Testis (tissue), 3 donors: ENCODE data around the gene EXOG. TPM values are rescaled to one million over a fixed set of nuclear protein-coding genes. Genes with fewer than 3 reads are reported as not detected.

Source experiments
- DNase-seq: peaks from one replicate; pipeline ENCODE4 v3.0.0-alpha.2; 2019
- H3K27ac ChIP-seq, 2 donors: fragments of 200-600 bp; sonication (generic); one replicate each; pipeline ENCODE4 v1.5.1; 2019
- H3K27me3 ChIP-seq: fragments of 200-600 bp; sonication (generic); one replicate; pipeline ENCODE4 v1.5.1; 2019
- H3K36me3 ChIP-seq: fragments of 200-600 bp; sonication (generic); one replicate; pipeline ENCODE4 v1.5.1; 2017; ENCODE audit warnings: low read depth; ENCODE audit errors: missing control alignments
- H3K4me1 ChIP-seq: fragments of 200-600 bp; sonication (generic); one replicate; pipeline ENCODE4 v1.5.1; 2019
- H3K4me3 ChIP-seq, 2 donors: fragments of 200-600 bp; sonication (generic); one replicate each; pipeline ENCODE4 v1.5.1; 2017 to 2019
- H3K9me3 ChIP-seq: fragments of 200-600 bp; sonication (generic); one replicate; pipeline ENCODE4 v1.5.1; 2017
- CTCF ChIP-seq, 3 experiments: fragments of 450-650 bp in 2 of 3; fragments of 200-600 bp in 1 of 3; sonication (generic) in 1 of 3; IDR thresholded peaks; one replicate each; pipeline ENCODE4 v1.5.1; 2016 to 2019; ENCODE audit warnings: antibody characterized with exemption in 3 of 3, mild to moderate bottlenecking in 2 of 3, moderate library complexity in 1 of 3
- POLR2A ChIP-seq: fragments of 450-650 bp; IDR thresholded peaks from one replicate; pipeline ENCODE4 v1.6.1; 2017; ENCODE audit warnings: antibody characterized with exemption, mild to moderate bottlenecking, moderate library complexity
- WGBS, 2 donors: methylation state at CpG; one replicate each; pipeline ENCODE4 v1.1.5; 2018; 5-methylcytosine and 5-hydroxymethylcytosine counted together
- intact Hi-C: fragments of 100-400 bp; cut with DNase I; formaldehyde crosslinking; loops from one replicate; pipeline ENCODE4 v1.15.1; 2023; ENCODE audit warnings: low total_unique reads
- polyA plus RNA-seq: library from polyadenylated mRNA; stranded (reverse); fragments of 350-450 nt; fragmentation: Illumina TruSeq; extraction: RNeasy Lipid Tissue Mini Kit (QIAGEN cat#74804); gene quantifications from one replicate; pipeline ENCODE4 v1.2.3, GENCODE V29; 2014; ENCODE audit warnings: low read depth, low replicate concordance; ENCODE audit not compliant: insufficient read depth
- total RNA-seq, 2 donors: library from RNA; depleted of rRNA; stranded (reverse); fragments of >200 nt; gene quantifications; one replicate each; pipeline ENCODE4 v1.2.3, GENCODE V29; 2016

Gene EXOG
- total and polyA plus RNA-seq, 3 donors from 2014 or later, result 14.8 to 17.3 (median 15.7) TPM

- DNase-seq, result no peak
- Histone ChIP-seq H3K4me3 (no peak overlapping the region), H3K36me3 (no peaks in the 10 kb centered on the region), H3K27me3 (no peaks in the 10 kb centered on the region), H3K27ac (no peak overlapping the region), H3K9me3 (no peaks in the 10 kb centered on the region), H3K4me1 (no peaks in the 10 kb centered on the region)
- WGBS, 2 donors, result 83 to 89% methylated on average over 6 of the region's 6 CpGs
- TF ChIP-seq POLR2A (no peak), CTCF (IDR thresholded peaks at IDR 0.05) (no peak)
- intact Hi-C loops, result loop anchor here (10.0 kb wide), 1 partner anchor 133 kb away; no protein-coding TSS in a partner anchor
Observed at GRCh38 chr3:38522002-38522401, 25.9 kb downstream of the EXOG start.

GRCh38 chr3:38524141-38524739 is 28.1 kb downstream of the EXOG start:
- TF ChIP-seq POLR2A (no peak), CTCF (IDR thresholded peaks at IDR 0.05) (no peak)
- no peaks in the 10 kb centered on the region for H3K4me1 ChIP-seq
- H3K27me3 ChIP-seq, result no peaks in the 10 kb centered on the region
- 89 to 90% methylated on average over 5 of the region's 5 CpGs for WGBS, 2 donors
- intact Hi-C loops, result loop anchor here (10.0 kb wide), 1 partner anchor 131 kb away; no protein-coding TSS in a partner anchor
- no peak overlapping the region for H3K27ac ChIP-seq
- H3K36me3 ChIP-seq, result no peaks in the 10 kb centered on the region
- no peak for DNase-seq
- H3K9me3 ChIP-seq, result no peaks in the 10 kb centered on the region
- H3K4me3 ChIP-seq, result no peak overlapping the region

- Histone ChIP-seq H3K9me3 (no peaks in the 10 kb centered on the region), H3K4me3 (no peak overlapping the region), H3K27ac (no peak overlapping the region), H3K36me3 (no peaks in the 10 kb centered on the region), H3K27me3 (no peaks in the 10 kb centered on the region), H3K4me1 (no peaks in the 10 kb centered on the region)
- WGBS, 2 donors, result 88 to 96% methylated on average over 1 to 14 of the region's 14 CpGs
- DNase-seq, result no peak
- no peak for TF ChIP-seq POLR2A
- TF ChIP-seq CTCF (IDR thresholded peaks at IDR 0.05), result no peak
- intact Hi-C loops, result loop anchor here (10.0 kb wide), 1 partner anchor 128 kb away; no protein-coding TSS in a partner anchor
Observed at GRCh38 chr3:38526792-38527191, 30.7 kb downstream of the EXOG start.

- no peak for TF ChIP-seq POLR2A
- no peak for TF ChIP-seq CTCF (IDR thresholded peaks at IDR 0.05)
- DNase-seq, result no peak
- H3K27me3 ChIP-seq, result no peaks in the 10 kb centered on the region
- H3K9me3 ChIP-seq, result no peaks in the 10 kb centered on the region
- H3K4me1 ChIP-seq, result no peaks in the 10 kb centered on the region
- WGBS, 2 donors, result 82% methylated on average over 1 of the region's 1 CpG; no CpG with 5 or more reads in 1 of the 2 donors
- H3K27ac ChIP-seq, result no peak overlapping the region
- H3K36me3 ChIP-seq, result no peaks in the 10 kb centered on the region
- H3K4me3 ChIP-seq, result no peak overlapping the region
- intact Hi-C loops, result loop anchor here (10.0 kb wide), 1 partner anchor 126 kb away; no protein-coding TSS in a partner anchor
Observed at GRCh38 chr3:38528457-38528856, 32.3 kb downstream of the EXOG start.

- TF ChIP-seq POLR2A (no peak), CTCF (IDR thresholded peaks at IDR 0.05) (no peak)
- no peak overlapping the region for H3K27ac ChIP-seq
- no peak overlapping the region for H3K4me3 ChIP-seq
- H3K36me3 ChIP-seq, result no peaks in the 10 kb centered on the region
- H3K27me3 ChIP-seq, result no peaks in the 10 kb centered on the region
- H3K9me3 ChIP-seq, result no peaks in the 10 kb centered on the region
- WGBS, 2 donors, result 68 to 89% methylated on average over 3 of the region's 3 CpGs
- H3K4me1 ChIP-seq, result no peaks in the 10 kb centered on the region
- intact Hi-C loops, result no loop called here
- no peak for DNase-seq
Observed at GRCh38 chr3:38532529-38532928, 36.4 kb downstream of the EXOG start.
